Raji (cell line): ENCODE results near the gene QSOX1.

ENCODE experiments used
- POLR2A ChIP-seq: IDR thresholded peaks from 2 replicates; pipeline ENCODE4 v1.6.1; 2011; ENCODE audit warnings: low read depth, low read length, control low read depth; ENCODE audit not compliant: insufficient read depth

Gene QSOX1

DNA sequence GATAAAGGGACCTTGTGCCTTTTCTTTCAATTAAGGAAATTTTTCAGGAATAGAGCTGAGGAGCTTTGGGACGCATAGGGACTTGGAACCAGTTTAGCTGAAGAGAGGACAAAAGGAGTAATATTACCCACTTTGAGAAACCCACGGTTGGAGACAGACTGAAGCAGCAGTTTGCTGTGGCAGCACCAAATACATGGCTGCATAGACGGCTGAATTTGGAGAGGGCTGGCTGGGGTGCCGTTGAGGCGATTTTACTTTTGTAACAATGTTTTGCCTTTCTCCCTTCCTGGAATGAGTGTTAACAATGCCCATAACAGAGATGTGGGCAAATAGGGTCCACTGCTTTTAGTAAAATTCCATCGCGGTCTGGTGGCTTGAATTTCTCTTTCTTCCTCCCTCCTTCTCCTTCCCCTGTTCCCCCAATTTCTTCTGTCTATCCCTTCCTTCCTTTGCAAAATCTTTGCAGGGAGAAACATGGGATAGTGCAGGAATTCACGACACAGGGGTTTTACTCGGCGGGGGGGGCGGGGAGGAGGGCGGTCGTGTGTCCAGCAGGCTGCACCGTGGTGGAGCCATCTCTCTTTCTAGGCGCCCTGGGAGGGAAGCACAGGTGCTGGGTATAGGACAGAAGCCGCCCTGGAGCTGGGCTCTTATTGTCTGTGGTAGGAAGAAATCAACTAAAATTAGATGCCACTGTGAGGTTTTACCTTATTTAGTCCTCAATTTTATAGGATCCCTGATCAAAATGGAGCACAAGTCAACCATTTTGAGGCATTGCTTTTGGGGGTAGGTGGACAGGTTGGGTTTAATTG lies 82.2 kb downstream of the QSOX1 start:
- TF ChIP-seq POLR2A: no peak

DNA sequence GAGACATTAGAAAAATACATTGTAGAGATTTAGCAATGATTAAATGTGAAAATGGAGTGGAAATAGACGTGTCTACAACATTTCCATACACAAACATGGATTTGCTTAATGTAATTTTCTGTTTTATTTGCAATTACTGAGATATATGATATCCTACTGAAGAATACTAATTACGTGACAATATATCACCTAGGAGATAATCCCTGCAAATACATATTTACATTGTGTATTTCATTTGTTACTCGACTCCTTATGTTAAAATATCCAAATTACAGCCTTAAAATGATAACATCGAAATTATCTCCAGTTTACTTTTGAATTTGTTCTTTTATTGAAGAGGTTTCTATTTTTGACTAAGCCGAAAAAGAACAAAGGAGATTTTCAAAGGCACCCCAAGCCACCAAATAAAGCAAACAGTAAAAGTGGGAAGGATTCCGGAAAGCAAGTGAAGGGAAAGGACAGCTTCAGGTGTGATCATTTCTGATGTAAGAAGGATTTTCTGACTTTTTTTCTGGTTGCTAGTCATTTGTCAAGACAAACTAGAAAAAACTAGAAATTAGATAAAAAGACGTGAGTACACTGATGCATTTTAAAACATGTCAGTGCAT lies 83.3 kb downstream of the QSOX1 start:
- TF ChIP-seq POLR2A: no peak

DNA sequence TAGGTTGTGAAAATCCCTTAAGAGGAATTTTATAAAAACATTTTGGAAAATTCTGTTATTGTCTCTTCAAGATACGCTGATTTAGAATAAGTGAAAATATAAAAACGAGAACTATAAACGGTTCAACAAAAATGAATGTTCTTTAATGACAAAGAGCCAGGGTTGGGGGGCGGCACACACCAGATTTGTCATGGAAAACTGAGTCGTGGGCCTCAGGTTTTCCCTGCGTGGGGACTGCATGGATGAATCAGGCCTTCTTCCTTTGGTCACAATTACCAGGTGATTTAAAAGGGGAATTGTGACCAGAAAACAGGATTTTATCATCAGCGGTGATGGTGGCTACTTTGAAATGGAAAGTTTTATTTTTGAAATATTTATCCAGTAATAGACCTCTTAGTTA lies 84.0 kb downstream of the QSOX1 start:
- TF ChIP-seq POLR2A: no peak

DNA sequence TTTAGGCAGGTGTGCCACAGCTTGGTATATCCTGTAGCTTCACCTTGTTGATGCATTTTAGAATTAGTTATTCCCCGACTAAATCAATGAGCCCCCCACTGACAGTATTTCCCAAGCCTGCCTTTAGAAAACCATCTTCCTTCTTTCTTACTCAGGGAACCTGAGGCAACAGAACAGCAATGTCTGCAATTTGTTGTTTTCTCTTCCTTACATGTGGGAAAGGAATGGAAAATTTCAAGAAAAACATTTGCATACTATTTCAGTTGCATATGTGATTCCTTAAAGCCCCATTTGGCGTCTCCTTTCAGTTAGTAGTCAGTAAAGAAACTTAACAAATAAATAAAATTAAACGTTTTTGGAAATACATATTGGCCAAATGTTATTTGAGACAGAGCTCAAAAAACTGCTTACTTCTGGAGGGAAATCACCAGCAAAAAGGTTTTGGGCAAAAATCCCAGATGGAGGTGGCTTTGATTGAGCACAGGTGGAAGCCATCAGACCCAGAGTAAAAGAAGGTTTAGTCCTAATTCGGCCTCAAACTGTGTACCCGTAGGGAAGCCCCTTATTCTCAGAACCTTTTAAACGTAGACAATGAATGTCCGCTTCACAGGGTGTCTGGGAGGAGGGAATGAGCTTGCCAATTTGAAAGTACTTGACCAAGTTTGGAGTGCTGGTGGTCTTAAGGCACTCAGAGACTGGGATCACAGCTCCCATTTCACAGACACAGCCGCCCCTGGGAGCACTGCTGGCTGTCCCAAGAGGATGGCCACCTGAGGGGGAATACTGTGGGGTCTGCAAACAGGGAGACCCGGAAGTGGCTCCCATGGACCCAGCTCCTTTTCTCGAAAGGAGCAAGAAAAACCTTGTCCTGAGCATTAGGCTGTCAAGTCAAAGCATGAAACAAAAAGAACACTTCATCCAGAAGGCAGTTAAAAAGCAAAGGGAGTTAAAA lies 84.8 kb downstream of the QSOX1 start:
- no peak for TF ChIP-seq POLR2A

DNA sequence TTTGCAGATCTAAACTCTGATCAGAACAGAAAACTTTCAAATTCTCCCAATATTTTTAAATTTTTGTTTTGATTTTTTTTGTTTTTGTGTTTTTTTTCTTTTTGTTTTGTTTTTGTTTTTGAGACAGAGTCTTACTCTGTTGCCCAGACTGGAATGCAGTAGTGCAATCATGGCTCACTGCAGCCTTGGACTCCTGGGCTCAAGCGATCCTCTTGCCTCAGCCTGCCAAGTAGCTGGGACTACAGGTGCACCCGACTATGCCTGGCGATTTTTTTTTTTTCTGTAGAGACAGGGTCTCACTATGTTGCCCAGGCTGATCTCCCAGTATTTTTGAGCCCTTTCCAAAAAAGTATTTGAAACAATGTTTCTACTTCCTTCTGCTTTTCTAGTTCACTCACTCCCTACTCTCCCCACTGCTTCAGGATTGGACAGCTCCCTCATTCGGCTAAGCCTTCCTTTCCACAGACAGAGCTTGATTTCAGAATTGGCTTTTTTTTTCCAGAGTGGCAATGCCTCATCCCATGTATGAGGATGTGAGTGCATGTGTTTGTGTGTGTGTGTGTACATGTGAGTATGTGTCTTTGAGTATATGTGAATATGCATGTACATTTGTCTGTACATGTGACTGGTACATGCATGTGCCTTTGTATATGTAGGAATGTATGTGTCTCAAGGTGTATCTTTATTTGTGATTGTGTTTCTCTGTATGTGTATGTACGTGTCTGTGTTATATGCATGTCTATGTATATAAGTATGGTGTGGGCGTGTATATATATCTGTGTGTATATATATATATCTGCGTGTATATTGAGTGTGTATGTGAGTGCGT lies 87.3 kb downstream of the QSOX1 start:
- no peak for TF ChIP-seq POLR2A

DNA sequence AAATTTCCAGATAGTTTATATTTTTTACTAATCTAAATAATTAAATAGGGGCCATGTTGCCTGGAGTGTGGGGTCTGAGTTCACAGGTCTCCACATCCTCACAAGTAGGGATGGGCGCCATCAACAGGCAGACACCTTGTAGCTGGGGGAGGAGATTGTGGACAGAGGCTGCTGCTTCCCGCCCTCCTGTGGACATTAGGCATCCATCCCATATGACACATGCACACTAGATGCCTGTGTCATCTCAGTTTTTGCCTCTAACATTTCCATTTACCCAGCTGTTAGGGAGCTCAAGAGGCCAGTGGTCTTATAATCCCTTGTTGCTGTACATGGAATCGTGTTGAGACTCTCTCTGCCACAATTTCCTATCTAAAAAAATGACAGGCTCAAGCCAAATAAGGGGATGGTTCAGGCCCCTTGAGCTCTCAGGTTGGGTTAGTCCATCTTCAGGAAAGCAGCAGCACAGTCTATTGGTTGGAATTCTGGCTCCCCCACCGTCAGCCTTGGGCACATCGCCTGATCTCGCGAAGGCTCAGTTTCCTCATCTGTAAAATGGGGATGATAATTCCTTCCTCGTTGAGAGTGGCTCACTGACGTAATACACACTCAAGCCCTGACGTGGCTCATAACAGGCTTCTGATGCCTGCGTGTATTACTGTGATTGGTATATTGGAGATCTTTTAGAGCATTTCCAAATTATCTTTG lies 89.0 kb downstream of the QSOX1 start:
- no peak for TF ChIP-seq POLR2A

DNA sequence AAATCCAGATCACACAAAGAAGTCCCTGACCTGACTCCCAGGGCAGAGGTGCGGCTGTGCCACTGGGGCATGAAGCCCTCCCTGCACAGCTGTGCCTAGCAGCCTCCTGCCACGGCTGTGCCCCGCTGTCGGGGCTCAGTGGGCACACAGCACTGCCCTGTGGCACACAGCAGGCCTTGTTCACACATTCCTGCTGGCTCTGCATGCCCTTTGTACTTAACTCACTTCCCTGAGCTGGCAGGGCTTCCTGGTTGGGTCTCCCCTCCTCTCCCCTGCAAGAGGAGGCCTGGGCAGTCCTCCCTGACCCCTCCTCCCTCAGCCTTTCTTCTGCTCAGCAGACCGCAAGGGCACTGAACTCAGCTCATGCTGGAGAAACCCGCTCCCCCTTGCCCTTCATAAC lies 90.2 kb downstream of the QSOX1 start:
- no peak for TF ChIP-seq POLR2A

DNA sequence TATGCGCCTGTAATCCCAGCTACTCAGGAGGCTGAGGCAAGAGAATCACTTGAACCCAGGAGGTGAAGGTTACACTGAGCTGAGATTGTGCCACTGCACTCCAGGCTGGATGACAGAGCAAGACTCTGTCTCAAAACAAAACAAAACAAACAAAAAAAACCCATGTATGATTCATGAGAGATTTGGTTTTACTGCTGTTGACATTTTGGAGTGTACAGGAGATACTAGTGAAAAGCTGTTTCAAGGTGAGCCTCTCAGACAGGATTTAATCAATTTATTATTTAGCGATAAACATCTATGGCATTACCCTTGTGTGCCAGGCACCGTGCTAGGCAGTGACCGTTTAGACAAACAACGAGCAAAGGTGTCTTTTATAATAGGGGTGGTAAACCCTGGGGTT lies 91.9 kb downstream of the QSOX1 start:
- no peak for TF ChIP-seq POLR2A

DNA sequence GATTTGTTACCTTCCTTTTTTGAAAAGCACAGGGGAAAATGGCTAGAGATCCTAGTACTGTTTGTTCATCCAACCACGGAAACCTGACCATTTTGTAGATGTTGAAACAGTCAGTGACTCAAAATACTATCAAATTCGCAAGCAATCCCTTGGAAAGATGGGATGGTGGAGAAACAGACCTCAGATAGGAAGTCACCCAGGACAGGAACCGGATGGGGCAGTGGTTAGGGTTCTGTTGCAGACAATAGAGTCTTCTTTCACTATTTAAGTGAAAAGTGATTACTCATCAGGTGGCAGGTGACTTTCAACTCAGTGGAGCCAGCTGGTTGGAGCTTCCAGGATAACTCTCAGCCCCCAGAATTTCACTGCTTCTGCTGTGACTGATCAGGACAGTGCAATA lies 92.4 kb downstream of the QSOX1 start:
- no peak for TF ChIP-seq POLR2A

DNA sequence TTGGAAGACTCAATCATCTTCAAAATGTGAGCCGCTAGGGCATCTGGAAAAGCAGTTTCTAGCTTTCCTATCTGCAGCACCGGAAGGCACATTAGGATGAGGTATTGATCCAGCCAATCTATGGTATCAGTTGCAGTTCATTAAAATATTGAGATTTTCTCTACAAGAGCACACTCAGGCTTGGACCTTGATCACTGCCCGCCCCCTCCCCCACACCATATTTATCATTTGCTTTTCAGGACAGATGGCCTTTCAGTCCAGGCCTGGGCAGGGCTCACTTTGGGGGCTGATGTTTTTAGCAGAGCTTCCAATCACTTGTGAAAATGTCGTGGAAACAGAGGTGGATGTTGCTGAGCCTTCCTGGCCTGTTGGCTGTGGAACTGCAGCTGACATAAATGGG lies 92.9 kb downstream of the QSOX1 start:
- no peak for TF ChIP-seq POLR2A

DNA sequence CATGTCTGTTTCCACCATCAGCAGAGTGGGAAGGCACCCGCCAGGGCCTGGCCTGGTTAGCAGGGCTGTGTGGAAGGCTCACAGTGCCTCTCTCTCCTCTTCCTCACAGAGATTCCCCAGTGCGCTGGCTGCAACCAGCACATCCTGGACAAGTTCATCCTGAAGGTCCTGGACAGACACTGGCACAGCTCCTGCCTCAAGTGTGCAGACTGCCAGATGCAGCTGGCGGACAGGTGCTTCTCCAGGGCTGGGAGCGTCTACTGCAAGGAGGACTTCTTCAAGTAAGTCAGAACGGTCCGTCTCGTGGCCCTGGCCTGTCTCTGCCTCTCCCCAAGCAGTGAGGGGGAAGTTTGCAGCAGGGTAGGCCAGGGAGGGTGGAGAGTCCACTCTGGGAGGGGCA lies 93.5 kb downstream of the QSOX1 start:
- no peak for TF ChIP-seq POLR2A

DNA sequence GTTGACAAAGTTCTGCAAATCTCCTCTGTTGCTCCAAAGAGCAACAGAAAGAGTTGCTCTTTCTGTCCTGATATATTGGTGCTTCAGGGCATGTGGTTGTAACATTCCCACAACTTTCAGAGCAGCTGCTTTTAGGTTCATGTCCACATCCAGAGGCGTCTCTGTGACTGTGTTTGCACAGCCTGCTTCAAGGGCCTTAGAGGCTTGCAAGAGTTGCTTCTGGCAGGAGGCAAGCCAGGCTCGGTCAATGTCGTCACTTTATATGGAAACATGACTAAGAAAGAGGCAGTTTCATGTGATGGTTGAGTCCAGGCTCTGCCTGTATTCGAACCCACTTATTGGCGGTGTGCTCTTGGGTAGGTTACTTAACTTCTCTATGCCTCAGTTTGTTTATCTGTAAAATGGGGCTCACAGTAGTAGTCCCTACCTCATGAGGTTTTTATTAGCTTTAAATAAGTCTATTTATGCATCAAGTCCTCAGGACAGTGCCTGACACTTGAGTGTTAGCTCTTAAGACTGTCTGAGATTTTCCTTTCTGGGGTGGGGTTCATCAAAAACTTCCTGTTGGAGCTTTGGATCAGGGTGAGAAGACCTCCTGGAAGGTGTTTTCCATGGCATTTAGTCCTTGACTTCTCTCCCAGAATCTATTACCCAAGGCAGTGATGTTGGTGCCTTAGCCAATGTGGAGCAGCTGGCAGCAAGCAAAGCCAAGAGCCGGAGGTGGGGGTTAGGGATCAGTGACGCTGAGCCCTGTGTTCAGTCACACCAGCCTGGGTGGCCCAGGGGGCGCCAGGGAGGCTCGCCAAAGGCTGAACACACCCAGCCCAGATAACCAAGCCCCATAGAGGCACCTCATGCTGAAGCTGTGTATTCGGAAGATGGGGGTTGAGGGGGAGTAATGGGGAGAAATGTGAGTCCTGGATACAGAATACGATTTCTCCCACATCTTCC lies 94.3 kb downstream of the QSOX1 start:
- TF ChIP-seq POLR2A: no peak
